SW480 (cell line): ENCODE results near the gene IFNAR1.

Experiments used
- DNase-seq: peaks from one replicate; pipeline ENCODE4 v3.0.0-alpha.2; 2016; ENCODE audit warnings: low spot score

The IFNAR1 gene

DNA sequence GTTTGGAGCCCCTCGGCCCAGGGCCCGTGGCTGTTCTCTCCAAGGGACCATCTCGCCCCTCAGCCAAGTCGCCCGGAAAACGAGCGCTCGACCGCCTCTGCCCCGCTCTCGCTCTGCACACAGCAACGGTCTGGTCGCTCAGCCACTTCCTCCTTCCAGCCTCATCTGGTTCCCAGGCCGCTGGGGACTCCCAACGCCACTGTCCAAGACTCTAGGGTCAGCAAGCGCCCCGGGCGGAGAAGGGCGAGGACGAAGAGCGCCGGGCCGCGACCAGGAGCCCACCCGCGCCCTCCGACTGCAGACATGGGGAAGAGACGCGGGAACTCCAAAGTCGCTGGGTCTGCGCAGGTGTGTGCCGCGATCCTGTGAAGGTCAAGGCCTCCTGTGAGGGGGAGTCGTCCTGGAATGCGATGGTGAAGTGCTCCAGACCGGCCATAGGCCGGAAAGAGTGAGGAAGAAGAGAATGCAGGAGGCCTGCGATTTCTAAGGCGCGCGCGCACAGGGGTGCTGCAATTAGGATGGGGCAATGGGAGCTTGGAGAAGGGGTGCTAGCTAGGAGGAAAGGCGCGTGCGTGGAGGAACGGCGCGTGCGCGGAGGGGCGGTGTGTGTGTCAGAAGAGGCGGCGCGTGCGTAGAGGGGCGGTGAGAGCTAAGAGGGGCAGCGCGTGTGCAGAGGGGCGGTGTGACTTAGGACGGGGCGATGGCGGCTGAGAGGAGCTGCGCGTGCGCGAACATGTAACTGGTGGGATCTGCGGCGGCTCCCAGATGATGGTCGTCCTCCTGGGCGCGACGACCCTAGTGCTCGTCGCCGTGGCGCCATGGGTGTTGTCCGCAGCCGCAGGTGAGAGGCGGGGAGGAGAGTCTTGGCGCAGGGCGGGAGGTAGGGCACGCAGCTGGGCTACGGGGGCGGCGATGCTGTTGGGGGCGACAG is at the start of gene IFNAR1:
Gene IFNAR1 (plus strand): TSS at position 680 of the 931 bp plus-strand sequence. CDS start 86 bp downstream, at position 766.
- DNase-seq, result peak; percentile 99

DNA sequence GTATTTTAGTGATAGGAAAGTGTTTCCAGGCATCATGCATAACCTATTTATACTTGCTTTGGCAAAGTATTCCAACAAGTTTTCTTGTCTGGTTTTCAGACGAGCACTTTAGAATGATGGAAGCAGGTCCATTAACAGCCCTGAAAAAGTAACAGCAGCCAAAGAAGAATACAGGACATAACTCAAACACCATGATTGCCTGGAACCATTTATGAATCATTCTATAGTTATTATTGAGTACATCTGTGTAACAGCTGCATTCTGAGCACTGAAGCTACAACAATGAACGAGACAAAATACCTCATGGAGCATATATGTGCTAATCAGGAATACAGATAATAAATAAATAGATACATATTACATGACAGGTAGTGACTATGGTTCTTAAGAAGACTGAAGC is 46.0 kb upstream of the IFNAR1 start:
- no peak for DNase-seq

DNA sequence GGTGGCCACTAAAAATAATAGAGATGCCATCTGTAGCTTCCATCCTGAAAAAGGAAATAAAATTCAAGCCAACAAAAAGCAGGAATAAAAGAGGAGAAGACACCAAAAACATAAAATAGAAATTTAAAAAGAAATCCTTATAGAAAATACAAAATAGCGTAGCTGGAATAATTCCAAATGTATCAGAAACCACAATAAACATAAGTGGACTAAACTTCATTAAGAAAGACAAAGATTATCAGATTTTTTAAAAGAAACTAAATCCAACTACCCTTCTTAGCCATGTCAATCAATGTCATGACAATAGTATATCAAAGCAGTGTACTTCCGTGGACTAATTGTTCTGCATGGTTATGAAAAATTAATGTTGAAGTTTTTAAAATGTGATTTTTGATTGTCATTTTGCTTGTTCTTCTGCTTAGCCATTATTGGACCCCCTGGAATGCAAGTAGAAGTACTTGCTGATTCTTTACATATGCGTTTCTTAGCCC is 45.4 kb upstream of the IFNAR1 start:
- DNase-seq, result no peak

DNA sequence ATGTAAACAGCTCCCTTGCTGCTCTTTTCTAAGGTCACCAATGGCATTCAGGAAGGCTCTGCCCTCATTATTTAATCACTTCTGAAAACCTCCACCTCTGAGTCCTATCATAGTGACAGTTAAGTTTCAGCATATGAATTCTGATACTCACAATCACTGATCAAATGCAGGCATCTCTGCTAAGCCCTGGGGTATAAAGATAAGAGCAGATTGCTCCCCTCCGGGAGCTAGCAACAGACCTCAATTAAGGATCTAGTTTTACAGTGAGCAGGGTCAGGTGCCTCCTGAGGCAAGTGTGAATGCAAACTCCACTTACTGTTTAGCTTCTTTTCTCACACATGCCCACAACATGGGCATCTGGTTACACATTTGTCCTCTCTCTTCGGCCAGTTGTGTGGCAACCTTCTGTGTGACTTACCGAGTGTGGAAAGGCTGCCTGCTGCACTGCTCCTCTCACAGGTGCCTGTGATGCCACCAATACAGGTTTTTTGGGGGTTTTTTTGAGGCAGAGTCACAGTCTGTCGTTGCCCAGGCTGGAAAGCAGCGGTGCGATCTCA is 43.6 kb upstream of the IFNAR1 start:
- DNase-seq, result no peak

DNA sequence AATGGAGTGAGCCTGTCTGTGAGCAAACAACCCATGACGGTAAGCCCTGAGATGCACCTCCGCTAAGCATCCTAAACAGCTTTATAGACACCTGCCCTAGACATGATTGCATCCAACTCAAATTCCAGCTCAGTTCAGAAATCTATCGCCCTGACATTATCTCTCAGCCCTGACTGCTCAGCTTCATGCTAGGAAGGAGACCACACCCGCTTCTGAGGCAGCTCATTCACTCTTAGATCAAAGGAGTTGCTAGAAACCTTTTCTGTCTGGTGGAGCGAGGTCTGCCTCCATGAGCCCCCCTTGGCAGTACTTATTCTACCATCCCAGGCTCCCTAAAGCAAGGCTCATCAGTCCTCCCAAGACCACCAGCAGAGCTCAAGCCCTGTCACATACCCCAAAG is 41.6 kb upstream of the IFNAR1 start:
- no peak for DNase-seq

DNA sequence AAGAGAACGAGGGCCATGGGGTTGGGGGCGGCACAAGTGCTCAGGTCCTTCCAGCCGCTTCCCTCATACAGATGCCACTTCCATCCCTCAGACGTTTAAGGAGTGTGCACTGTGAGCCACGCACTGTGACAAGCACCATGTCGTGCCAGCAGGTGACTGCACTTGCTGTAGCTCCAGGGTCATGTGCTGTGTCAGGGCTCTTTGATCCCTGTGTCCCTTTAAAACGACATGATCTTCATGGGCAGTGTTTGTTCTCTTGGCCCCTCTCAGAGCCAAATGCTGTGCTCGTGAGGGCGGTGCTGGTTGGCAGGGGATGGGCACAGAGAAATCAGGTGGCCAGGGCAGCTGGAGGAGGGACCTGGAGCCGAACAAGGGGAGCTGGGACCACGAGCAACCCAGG is 38.7 kb upstream of the IFNAR1 start:
- no peak for DNase-seq

DNA sequence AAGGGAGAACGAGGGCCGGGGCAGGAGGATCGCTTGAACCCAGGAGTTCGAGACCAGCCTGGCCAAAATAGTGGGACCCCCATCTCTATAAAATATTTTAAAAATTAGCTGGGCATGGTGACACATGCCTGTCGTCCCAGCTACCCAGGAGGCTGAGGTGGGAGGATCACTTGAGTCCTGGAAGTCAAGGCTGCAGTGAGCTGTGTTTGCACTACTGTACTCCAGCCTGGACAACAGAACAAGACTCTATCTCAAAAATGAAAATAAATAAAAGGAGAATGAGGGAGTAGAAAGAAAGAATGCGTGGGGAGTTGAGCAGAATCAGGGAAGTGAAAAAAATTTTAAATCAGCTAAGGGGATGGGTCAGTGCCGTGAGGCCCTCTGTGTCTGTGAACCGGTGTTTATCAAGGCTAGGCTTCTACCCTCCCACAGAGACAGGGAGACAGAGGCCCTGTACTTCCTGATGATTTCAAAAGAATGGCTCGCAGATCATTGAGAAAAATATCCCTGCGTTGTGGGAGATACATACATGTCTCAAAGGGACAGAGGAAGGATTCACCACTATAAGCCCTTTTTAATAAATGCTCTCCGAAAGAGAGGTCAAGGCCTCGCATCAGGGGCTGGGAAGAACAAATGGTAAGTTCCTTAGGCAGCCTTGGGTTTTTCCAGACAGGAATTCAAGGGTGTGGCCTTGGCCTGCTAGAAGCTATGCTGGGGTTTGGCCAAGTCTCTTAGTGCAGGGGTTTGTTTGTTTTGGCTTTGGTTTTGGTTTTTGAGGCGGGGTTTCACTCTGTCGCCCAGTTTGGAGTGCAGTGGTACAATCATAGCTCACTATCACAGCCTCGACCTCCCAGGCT is 37.9 kb upstream of the IFNAR1 start:
- DNase-seq, result peak; percentile 72

DNA sequence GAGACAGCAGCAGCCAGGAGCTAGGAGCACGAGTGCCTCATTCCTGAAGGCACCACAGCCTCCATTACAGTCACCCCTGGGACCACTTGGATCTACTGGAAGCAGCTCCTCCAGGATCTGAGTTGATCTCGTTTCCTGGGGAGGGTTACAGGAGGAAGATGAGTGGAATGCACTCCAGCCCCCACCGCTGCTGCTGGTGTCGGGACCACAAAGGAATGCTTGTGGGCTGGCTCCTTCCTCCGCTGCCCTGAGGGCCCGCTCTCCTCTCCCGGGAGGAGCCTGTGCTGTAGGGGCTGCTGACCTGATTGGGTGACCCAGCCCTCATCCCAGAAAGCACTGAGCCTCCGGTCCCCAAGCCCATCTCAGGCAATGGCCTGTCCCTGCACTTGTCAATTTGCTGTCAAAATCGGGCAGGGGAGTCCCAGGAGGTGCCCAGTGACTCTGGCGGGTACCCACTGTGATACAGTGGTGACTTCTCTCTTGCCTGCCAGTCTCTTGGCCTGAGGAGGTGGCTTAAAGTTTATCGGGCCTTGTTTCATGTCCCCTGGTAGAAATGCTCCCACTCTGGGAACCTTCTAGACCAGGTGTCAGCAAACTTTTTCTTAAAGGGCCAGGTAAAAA is 35.5 kb upstream of the IFNAR1 start:
- DNase-seq, result no peak

DNA sequence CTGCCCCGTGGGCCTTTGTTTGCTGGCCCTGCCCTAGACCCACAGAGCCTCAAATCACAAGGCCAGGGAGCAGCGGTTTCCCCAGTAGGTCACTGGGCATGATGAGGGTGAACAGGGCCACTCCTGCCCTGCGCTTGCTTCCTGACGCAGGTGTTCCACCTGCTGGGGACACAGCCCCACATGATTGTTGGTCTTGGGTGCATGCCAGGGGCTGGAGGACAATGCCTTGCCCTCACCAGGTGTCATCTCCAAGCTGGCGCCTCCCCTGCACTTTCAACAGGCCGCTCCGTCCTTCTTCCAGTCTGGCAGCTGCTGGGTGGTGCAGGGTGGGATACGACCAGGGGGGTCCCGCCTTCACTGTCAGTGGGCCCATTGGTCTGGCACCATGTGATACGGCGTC is 34.3 kb upstream of the IFNAR1 start:
- no peak for DNase-seq

DNA sequence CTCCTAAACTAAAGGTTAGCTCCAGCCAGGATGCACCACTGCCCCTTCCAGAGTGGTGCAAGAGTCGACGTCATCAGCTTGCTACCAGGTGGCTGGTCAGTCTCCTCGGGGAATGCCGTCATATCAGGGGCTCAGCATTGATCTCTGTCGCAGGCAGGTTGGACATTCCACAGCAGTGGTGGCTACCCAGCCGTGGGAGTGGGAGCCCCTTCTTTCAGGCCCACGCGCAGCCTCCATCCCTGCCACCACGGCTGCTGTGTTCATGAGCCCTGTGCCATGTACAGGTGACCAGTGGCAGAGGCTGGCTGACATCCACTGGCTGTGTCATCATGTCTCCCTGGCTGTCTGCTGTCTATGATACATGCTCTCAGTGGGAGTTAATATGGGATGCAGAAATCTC is 33.1 kb upstream of the IFNAR1 start:
- DNase-seq, result no peak

DNA sequence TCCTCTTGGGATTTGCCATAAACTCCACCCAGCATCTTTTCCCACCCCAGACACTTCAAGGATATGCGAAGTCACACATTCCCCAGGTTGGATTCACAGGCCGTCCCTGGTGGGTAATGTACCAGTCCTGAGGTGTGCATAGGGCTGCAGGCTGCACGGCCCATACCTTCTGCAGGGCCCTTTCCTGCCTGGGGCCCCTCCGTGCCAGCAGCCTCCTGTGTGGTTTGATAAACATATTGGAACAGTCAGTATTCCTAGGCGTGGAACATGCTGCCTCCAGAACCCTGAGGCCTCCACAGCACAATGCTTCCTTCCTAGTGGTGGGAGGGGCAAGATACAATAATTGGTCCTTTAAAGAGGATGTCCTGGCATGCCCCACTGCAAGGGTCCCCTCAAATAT is 32.0 kb upstream of the IFNAR1 start:
- DNase-seq, result no peak

DNA sequence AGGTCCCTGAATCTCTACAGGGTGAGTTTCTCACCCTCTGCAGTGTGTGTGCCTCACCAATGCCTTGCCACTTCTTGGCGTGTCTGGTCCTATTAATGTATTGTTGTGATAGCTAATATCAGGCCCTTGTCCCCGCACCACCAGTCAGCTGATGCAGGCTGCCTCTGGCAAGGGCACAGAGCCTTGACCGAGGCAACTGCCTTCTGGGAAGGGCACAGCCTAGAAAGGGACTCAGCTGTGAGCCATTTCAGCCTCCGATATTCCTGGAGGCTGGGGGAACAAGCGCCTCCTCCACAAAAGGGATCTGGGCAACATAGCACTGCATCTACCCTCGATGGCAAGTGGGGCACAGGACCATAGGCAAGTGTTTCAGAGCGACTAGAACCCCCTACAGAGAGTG is 31.6 kb upstream of the IFNAR1 start:
- no peak for DNase-seq

DNA sequence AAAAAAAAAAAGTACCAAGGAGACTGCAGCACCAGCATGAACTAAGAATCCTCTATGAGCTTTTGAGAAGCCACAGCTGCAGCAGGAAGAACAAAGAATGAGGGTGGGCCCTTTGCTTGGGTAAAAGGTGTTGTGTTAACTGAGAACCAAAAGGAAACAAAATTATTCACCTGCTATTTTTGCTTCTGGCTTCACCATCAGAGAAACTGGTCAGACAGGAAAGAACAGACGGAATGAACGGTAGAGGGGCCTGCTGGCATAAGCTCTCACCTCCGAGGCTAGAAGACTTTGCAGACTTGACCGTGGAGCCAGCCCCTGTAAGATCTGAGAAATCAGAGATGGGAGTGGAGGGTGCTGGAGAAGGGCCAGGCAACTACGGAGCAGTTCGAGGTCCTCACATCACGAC is 31.0 kb upstream of the IFNAR1 start:
- no peak for DNase-seq

DNA sequence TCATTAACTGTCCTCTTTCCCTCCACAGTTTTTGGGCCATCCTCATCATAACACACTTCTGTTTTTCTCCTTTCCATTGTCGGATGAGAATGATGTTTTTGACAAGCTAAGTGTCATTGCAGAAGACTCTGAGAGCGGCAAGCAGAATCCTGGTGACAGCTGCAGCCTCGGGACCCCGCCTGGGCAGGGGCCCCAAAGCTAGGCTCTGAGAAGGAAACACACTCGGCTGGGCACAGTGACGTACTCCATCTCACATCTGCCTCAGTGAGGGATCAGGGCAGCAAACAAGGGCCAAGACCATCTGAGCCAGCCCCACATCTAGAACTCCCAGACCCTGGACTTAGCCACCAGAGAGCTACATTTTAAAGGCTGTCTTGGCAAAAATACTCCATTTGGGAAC is 28.6 kb upstream of the IFNAR1 start:
- DNase-seq, result no peak

DNA sequence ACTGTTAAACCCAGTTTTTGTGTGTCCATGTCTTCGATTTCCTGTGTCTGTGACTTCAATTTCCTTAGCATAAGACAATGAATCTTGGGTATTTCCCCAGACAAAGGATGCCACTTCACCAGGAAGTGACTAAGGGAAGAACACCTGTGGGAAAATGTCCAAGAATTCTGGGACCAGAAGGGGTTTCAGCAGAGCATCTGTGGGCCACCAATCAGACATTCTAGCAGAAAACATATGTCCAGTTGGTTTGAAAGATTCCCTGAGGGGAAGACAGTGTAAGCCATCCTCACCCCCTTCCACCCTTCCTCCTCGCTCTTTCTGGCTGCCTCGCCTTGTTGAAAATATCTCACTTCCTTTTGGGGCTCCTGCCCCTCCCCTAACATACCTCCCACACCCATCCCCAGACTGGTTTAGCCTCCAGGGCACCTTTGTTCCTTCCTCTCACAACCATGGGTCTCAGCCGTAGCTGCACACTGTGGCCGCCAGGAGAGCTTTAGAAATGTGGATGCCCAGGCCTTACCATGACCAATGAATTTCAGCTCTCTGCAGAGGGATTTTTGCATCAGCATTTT is 25.5 kb upstream of the IFNAR1 start:
- DNase-seq, result no peak

DNA sequence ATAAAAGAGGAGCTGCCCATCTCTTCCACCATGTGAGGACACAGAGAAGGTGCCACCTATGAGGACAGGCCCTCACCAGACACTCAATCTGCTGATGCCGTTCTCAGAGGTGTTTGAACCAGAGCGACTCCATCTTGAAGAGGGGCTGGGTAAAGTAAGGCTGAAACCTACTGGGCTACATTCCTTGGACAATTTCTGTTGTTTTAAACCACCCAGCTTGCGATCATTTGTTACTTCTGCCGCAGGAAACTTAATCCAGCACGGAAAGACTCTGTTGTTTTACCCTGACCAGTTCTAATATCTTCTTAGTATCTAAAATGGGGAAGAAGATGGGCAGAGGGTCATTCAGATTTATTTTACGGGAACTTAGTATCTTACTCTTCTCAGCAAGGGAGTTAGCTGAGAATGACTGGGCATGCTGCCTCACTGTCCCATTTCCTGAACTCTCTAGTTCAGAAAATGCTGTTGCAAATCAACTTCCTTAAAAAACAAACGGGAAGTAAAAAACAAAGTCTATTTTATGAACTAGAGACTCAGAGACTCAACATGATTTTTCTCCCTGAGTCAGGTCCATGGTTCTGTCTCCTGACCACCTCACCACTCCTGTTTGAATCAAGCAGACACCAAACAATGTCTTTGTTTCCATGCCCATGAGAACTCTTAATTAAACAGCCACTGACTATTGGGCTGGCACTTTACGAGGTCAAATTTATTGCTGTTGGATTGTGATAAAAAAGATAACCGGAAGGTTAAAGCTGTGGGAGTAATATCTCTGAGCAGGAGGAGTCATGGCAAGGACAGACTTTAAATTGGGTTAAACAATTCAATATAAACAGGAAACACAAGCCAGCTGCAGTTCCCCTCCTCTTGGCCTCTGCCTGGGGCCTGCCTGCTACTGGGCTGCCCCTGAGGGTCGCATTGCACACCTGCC is 23.8 kb upstream of the IFNAR1 start:
- DNase-seq, result no peak

DNA sequence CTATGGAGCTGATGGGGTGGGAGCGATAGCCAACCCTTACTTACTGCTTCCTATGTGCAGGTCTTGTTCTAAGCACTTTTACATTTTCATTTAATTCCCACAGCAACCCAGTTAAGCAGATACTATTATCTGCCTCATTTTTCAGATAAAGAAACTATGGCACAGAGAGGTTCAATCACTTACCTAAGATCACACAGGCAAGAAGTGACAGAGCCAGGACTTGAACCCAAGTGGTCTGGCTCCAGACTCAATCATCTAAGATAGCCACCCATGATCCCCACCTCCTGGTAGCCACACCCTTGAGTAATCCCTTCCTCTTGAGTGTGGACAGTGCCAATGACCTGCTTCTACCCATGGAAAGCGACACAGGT is 23.2 kb upstream of the IFNAR1 start:
- no peak for DNase-seq

DNA sequence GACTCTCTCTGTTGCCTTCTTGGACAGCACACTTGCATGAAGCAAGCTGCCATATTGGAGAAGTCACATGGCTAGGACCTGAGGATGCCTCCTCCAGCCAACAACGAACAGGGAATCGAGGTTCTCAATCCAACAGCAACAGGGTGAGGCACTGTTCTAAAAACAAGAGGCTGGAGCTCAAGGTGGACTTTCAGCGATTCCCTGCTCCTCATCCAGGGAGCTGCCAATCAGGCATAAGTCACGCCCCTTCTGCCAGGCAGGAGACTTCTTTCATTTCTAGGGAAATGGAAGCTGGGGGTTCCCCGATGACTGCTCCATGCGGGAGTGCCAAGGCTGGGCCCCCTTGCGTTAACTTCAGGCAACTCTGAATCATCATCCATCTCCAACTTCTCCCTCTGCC is 22.7 kb upstream of the IFNAR1 start:
- DNase-seq, result no peak

DNA sequence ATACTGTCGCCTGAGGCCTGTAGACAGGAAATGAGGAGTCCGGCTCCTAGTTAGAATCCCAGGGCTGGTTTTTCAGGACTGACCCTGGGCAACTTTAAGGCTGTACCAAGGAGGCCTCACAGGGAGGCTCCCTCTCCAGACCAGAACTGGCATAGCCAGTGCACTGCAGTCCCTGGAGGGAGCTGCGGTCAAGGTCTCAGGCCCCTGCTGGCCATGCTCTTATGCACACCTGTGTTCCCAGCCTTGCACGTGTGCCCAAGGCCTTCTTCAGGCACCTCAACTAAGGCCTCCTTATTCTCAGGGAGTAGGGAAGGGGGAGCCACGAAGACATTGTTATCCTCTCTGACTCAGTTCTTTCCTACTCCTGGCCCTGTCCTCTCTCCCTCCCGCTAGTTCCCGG is 22.0 kb upstream of the IFNAR1 start:
- DNase-seq, result no peak

DNA sequence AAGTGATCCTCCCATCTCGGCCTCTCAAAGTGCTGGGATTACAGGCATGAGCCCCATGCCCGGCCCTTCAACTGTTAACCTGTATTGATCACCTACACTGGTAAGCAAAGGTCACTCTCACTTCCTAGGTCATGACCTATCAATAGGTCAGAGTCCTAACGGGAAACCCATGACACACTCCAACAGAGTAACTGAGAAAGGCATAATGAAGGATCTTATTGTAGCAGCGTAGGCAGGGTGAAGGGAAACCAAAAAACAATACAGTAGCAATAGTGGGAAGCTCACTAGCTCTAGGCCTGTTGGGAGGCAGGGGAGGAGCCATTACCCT is 19.5 kb upstream of the IFNAR1 start:
- no peak for DNase-seq

DNA sequence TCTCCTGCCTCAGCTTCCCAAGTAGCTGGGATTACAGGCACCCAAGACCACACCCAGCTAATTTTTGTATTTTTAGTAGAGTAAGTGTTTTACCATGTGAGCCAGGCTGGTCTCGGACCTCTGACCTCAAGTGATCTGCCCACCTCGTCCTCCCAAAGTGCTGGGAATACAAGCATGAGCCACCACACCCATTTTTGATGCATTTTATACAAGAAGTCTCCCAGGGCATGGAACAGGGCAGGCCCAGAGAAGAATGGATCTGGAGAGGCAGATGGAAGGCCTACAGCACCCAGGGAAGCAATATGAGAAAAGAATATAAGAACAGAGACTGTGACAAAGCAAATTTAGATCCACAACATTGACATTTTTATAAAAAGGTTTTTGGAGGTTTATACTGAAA is 18.8 kb upstream of the IFNAR1 start:
- no peak for DNase-seq
